HCT116 (cell line): Measurements from ENCODE around the gene GSC2. TPM values are rescaled to one million over a fixed set of nuclear protein-coding genes. Genes with fewer than 3 reads are reported as not detected.
"Not testable (repeated sequence)": the region's sequence is repeated elsewhere in the genome, so short reads cannot be mapped to it uniquely, and the experiment has no call there.

Experiments used
- ATAC-seq: fragments of 200-7000 bp; cut with Tn5 transposase; 2 replicates; pipeline ENCODE4 v1.9.1; 2020; ENCODE audit warnings: mild to moderate bottlenecking, moderate library complexity
- BruUV-seq: library from RNA; stranded (reverse); fragments of 400-500 nt; replicated peaks from 2 replicates; lab custom pipeline; 2021; lab: Mats Ljungman, UMichigan
- CTCF ChIA-PET: fragments of 300-600 bp; sonication (Branson Sonifier 250); formaldehyde crosslinking; loops from one replicate; lab custom pipeline; 2021; ENCODE audit warnings: antibody characterized with exemption; lab: Charles Lee
- POLR2A ChIA-PET: fragments of 300-600, 350-600 bp; sonication (Branson Sonifier 250); formaldehyde crosslinking; loops from one replicate; lab custom pipeline; 2021; ENCODE audit warnings: antibody characterized with exemption; lab: Charles Lee
- RAD21 ChIA-PET, 2 experiments: fragments of 300-600 bp; sonication (Branson Sonifier 250); formaldehyde crosslinking; loops; one replicate each; lab custom pipeline; 2023; ENCODE audit warnings: low total read pairs in 2 of 2; ENCODE audit not compliant: uncharacterized antibody in 2 of 2, unreplicated experiment in 2 of 2, low non-redundant PET in 1 of 2; lab: Charles Lee
- DNase-seq: peaks from one replicate; pipeline ENCODE4 v3.0.0-alpha.2; 2010; ENCODE audit warnings: low read depth, low spot score
- H2AFZ ChIP-seq: fragments of 200-600 bp; shearing (Covaris generic), sonication (generic); 2 replicates; pipeline ENCODE4 v1.6.1; 2017; ENCODE audit warnings: low read depth, mixed run types, mixed read lengths, antibody characterized with exemption, low read length; ENCODE audit not compliant: poor library complexity, severe bottlenecking
- H3K27ac ChIP-seq: 2 replicates; pipeline ENCODE4 v1.5.1; 2012; ENCODE audit warnings: low read depth, low read length
- H3K27me3 ChIP-seq: fragments of 200-600 bp; sonication (generic); 2 replicates; pipeline ENCODE4 v1.6.1; 2016; ENCODE audit warnings: mixed run types, low read length, mixed read lengths; ENCODE audit not compliant: insufficient read depth
- H3K36me3 ChIP-seq, 2 experiments: fragments of 200-500 bp in 1 of 2; fragments of 200-600 bp in 1 of 2; sonication (Bioruptor generic) in 1 of 2; sonication (generic) in 1 of 2; 2 replicates each; pipeline versions ENCODE4 v1.5.1 to v1.6.1; 2014 to 2016; ENCODE audit warnings: low read length in 2 of 2, inconsistent platforms in 1 of 2, mixed read lengths in 1 of 2, mixed run types in 1 of 2; ENCODE audit not compliant: insufficient read depth in 2 of 2, control insufficient read depth in 1 of 2
- H3K4me1 ChIP-seq, 2 experiments: fragments of 200-600 bp in 1 of 2; sonication (generic) in 1 of 2; 2 replicates each; pipeline versions ENCODE4 v1.5.1 to v1.6.1; 2012 to 2017; ENCODE audit warnings: low read length in 2 of 2, inconsistent platforms in 1 of 2, mild to moderate bottlenecking in 1 of 2, mixed read lengths in 1 of 2, mixed run types in 1 of 2, moderate library complexity in 1 of 2; ENCODE audit not compliant: insufficient read depth in 2 of 2, control insufficient read depth in 1 of 2
- H3K4me2 ChIP-seq: fragments of 200-600 bp; sonication (generic); 2 replicates; pipeline ENCODE4 v1.6.1; 2017; ENCODE audit warnings: mixed run types, low read length, mixed read lengths
- H3K4me3 ChIP-seq, 2 experiments: fragments of 200-600 bp in 1 of 2; sonication (generic) in 1 of 2; replicated peaks in 1 of 2; 2 replicates each; pipeline ENCODE4 v1.5.1; 2011 to 2016; ENCODE audit warnings: low read length in 2 of 2, control low read depth in 1 of 2, low read depth in 1 of 2, mild to moderate bottlenecking in 1 of 2, mixed read lengths in 1 of 2, mixed run types in 1 of 2
- H3K79me2 ChIP-seq: fragments of 200-600 bp; sonication (generic); 2 replicates; pipeline ENCODE4 v1.6.1; 2017; ENCODE audit warnings: mild to moderate bottlenecking, mixed run types, low read length, moderate library complexity, mixed read lengths; ENCODE audit not compliant: insufficient read depth
- H3K9ac ChIP-seq: fragments of 200-600 bp; sonication (generic); 2 replicates; pipeline ENCODE4 v1.6.1; 2016; ENCODE audit warnings: low read length, mixed read lengths
- H3K9me2 ChIP-seq: fragments of 200-600 bp; sonication (generic), shearing (Covaris generic); 2 replicates; pipeline ENCODE4 v1.6.1; 2017; ENCODE audit warnings: mixed run types, mild to moderate bottlenecking, moderate library complexity; ENCODE audit not compliant: insufficient read depth
- H3K9me3 ChIP-seq, 2 experiments: fragments of 200-500 bp in 1 of 2; fragments of 200-600 bp in 1 of 2; sonication (Bioruptor generic) in 1 of 2; sonication (generic) in 1 of 2; 2 replicates each; pipeline ENCODE4 v1.6.1; 2014 to 2017; ENCODE audit warnings: low read length in 2 of 2, mixed read lengths in 2 of 2, inconsistent platforms in 1 of 2, low read depth in 1 of 2, mild to moderate bottlenecking in 1 of 2, mixed run types in 1 of 2, moderate library complexity in 1 of 2; ENCODE audit not compliant: control insufficient read depth in 1 of 2, insufficient read depth in 1 of 2
- H4K20me1 ChIP-seq: fragments of 200-600 bp; sonication (generic), shearing (Covaris generic); 2 replicates; pipeline ENCODE4 v1.6.1; 2017; ENCODE audit warnings: mixed run types, mild to moderate bottlenecking, moderate library complexity; ENCODE audit not compliant: insufficient read depth
- CEBPB ChIP-seq: IDR thresholded peaks from 2 replicates; pipeline ENCODE4 v1.6.1; 2012; ENCODE audit warnings: low read depth
- ELF1 ChIP-seq: IDR thresholded peaks from 2 replicates; pipeline ENCODE4 v1.6.1; 2012; ENCODE audit warnings: low read depth, borderline replicate concordance
- EZH2 ChIP-seq: fragments of 200-600 bp; sonication (generic); IDR thresholded peaks from 2 replicates; pipeline ENCODE4 v1.6.1; 2017; ENCODE audit warnings: antibody characterized with exemption, mixed run types
- EZH2phosphoT487 ChIP-seq: fragments of 200-600 bp; IDR thresholded peaks from 2 replicates; pipeline ENCODE4 v1.6.1; 2018; ENCODE audit warnings: antibody characterized with exemption, borderline replicate concordance
- JUND ChIP-seq: IDR thresholded peaks from 2 replicates; pipeline ENCODE4 v1.6.1; 2012
- POLR2A ChIP-seq: IDR thresholded peaks from 2 replicates; pipeline ENCODE4 v1.7.0; 2011; ENCODE audit warnings: borderline replicate concordance; ENCODE audit not compliant: insufficient read depth, insufficient read length; ENCODE audit errors: extremely low read depth
- POLR2AphosphoS5 ChIP-seq: IDR thresholded peaks from 2 replicates; pipeline ENCODE4 v1.6.1; 2011; ENCODE audit warnings: mild to moderate bottlenecking, low read depth, low read length, moderate library complexity
- SRF ChIP-seq: IDR thresholded peaks from 2 replicates; pipeline ENCODE4 v1.6.1; 2012; ENCODE audit warnings: low read depth
- YY1 ChIP-seq: IDR thresholded peaks from 2 replicates; pipeline ENCODE4 v1.6.1; 2011; ENCODE audit warnings: low read length, low read depth, moderate library complexity, mild to moderate bottlenecking; ENCODE audit not compliant: insufficient replicate concordance; ENCODE audit errors: extremely low read depth
- intact Hi-C: fragments of 100-400 bp; cut with micrococcal nuclease; formaldehyde crosslinking; loops from 2 replicates; pipeline ENCODE4 v1.10.0; 2022
- total RNA-seq: library from RNA; stranded (reverse); gene quantifications from one replicate; pipeline ENCODE4 v1.2.1, GENCODE V29; 2021; ENCODE audit not compliant: unreplicated experiment
- TF ChIP-seq, protein P1 (sequence below): IDR thresholded peaks from 2 replicates; pipeline ENCODE4 v1.6.1; 2012
- TF ChIP-seq, protein P2 (sequence below): IDR thresholded peaks from 2 replicates; pipeline ENCODE4 v1.6.1; 2011; ENCODE audit warnings: mild to moderate bottlenecking, low read length, moderate library complexity; ENCODE audit not compliant: insufficient replicate concordance; ENCODE audit errors: extremely low read depth
- TF ChIP-seq, protein P3 (sequence below): IDR thresholded peaks from 2 replicates; pipeline ENCODE4 v1.6.1; 2012

The GSC2 gene
- total RNA-seq, 1 experiment from 2014 or later = not detected

DNA sequence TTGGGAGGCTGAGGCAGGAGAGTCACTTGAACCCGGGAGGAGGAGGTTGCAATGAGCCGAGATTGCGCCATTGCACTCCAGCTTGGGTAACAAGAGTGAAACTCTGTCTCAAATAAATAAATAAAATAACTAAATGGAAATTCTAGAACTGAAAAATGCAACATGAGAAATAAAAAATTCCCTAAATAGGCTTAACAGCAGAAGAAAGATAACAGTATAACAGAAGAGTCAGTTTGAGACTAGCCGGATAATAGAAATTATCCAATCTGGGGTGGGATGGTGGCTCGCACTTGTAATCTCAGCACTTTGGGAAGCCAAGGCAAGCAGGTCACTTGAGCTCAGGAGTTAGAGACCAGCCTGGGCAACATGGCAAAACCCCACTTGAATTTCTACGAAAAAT lies 14.3 kb upstream of the GSC2 start:
- Histone ChIP-seq H3K4me2 (no peak overlapping the region), H3K36me3 (no peaks in the 10 kb centered on the region), H3K4me3 (no peak overlapping the region), H3K79me2 (no peaks in the 10 kb centered on the region), H3K9me2 (no peaks in the 10 kb centered on the region), H3K27me3 (peaks cover 12% of the 10 kb centered on the region), H3K9me3 (no peaks in the 10 kb centered on the region), H3K4me1 (no peaks in the 10 kb centered on the region; a peak in 1 of 4 replicates), H3K27ac (no peak overlapping the region), H2AFZ (no peak overlapping the region), H4K20me1 (no peaks in the 10 kb centered on the region), H3K9ac (no peak overlapping the region)
- intact Hi-C loops = no loop called here
- CTCF ChIA-PET = no interaction called here
- no peak for ATAC-seq
- RAD21 ChIA-PET = no interaction called here
- DNase-seq = no peak
- POLR2A ChIA-PET = no interaction called here
- no TSS peak for BruUV-seq
- TF ChIP-seq EZH2phosphoT487 (no peak), EZH2 (no peak), JUND (no peak), SRF (no peak), ELF1 (no peak), CEBPB (no peak), YY1 (no peak), POLR2A (no peak), POLR2AphosphoS5 (no peak)
- TF ChIP-seq, protein P1, sequence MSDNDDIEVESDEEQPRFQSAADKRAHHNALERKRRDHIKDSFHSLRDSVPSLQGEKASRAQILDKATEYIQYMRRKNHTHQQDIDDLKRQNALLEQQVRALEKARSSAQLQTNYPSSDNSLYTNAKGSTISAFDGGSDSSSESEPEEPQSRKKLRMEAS = no peak
- TF ChIP-seq, protein P2, sequence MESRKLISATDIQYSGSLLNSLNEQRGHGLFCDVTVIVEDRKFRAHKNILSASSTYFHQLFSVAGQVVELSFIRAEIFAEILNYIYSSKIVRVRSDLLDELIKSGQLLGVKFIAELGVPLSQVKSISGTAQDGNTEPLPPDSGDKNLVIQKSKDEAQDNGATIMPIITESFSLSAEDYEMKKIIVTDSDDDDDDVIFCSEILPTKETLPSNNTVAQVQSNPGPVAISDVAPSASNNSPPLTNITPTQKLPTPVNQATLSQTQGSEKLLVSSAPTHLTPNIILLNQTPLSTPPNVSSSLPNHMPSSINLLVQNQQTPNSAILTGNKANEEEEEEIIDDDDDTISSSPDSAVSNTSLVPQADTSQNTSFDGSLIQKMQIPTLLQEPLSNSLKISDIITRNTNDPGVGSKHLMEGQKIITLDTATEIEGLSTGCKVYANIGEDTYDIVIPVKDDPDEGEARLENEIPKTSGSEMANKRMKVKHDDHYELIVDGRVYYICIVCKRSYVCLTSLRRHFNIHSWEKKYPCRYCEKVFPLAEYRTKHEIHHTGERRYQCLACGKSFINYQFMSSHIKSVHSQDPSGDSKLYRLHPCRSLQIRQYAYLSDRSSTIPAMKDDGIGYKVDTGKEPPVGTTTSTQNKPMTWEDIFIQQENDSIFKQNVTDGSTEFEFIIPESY = no peak
- TF ChIP-seq, protein P3, sequence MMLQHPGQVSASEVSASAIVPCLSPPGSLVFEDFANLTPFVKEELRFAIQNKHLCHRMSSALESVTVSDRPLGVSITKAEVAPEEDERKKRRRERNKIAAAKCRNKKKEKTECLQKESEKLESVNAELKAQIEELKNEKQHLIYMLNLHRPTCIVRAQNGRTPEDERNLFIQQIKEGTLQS = no peak

DNA sequence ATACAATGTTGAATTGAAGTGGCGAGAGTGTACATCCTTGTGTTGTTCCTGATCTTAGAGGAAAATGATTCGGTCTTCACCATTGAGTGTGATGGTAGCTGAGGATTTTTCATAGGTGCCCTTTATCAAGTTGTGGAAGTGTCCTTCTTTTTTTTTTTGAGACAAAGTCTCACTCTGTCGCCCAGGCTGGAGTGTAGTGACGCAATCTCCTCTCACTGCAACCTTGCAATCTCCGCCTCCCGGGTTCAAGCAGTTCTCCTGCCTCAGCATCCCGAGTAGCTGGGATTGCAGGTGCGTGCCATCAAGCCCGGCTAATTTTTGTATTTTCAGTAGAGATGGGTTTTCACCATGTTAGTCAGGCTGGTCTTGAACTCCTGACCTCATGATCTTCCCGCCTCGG lies 8.6 kb upstream of the GSC2 start:
- H3K4me2 ChIP-seq, DNase-seq, H3K27me3 ChIP-seq, H3K4me3 ChIP-seq, POLR2A ChIA-PET, H3K27ac ChIP-seq, H3K9me3 ChIP-seq, H3K9ac ChIP-seq, H3K36me3 ChIP-seq, H3K4me1 ChIP-seq, BruUV-seq, intact Hi-C loops, RAD21 ChIA-PET, H3K9me2 ChIP-seq, H4K20me1 ChIP-seq, H2AFZ ChIP-seq, H3K79me2 ChIP-seq, ATAC-seq: not testable (repeated sequence)
- CTCF ChIA-PET = interaction anchor here (1.0 to 1.7 kb wide), 3 partner anchors 14 to 20 kb away, joined by 3 to 4 read pairs (median 4); partner anchors contain the start of genes ESS2 and SLC25A1

- H3K36me3 ChIP-seq, H3K79me2 ChIP-seq, BruUV-seq, H3K9me3 ChIP-seq, H3K4me1 ChIP-seq, H3K27ac ChIP-seq, H4K20me1 ChIP-seq, H3K9me2 ChIP-seq, H3K4me3 ChIP-seq, H3K4me2 ChIP-seq, intact Hi-C loops, RAD21 ChIA-PET, CTCF ChIA-PET, H3K27me3 ChIP-seq, H3K9ac ChIP-seq, ATAC-seq, DNase-seq, H2AFZ ChIP-seq: not testable (repeated sequence)
- POLR2A ChIA-PET = interaction anchor here (1.0 kb wide), 1 partner anchor 23 kb away, joined by 4 read pairs; the partner anchor contains the start of gene SLC25A1
Measured at GRCh38 chr22:19156109-19156508, 6.0 kb upstream of the GSC2 start.
